ENCODE results near the gene CAVIN3.

CAVIN3 gene

GRCh38 chr11:6305297-6305696 is 15.0 kb downstream of the CAVIN3 start:
- TF ChIP-seq CTCF (IDR thresholded peaks at IDR 0.05; ENCODE audit: extremely low read depth, insufficient read depth, missing control alignments): no peak
- in situ Hi-C loops (cut with MboI; ENCODE audit: low pct_unique_long_range_greater_than_20kb, low sequenced_read_pairs, unreplicated experiment): no loop called here
- DNase-seq (ENCODE audit: low spot score): no peak

DNA sequence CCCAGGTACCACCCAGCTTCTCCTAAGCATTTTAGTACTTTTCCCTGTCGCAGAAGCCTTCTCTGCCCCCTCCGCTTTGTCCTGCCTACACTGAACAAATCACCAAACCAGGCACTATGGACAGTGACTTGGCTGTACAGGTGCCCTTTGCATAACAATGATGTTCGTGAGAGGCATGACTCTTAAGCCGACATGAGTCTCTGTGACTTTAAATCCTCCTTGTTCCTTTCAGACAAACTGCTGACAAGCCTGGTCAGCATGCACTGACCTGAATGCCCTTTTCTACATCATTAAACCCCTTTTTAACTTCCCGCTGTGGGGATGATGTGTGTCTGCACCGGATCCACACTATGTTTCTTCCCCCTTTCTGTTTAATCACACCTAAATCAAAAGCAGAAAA is 16.6 kb downstream of the CAVIN3 start:
- TF ChIP-seq CTCF (IDR thresholded peaks at IDR 0.05; ENCODE audit: extremely low read depth, insufficient read depth, missing control alignments): no peak
- in situ Hi-C loops (cut with MboI; ENCODE audit: low pct_unique_long_range_greater_than_20kb, low sequenced_read_pairs, unreplicated experiment): no loop called here
- DNase-seq (ENCODE audit: low spot score): no peak

GRCh38 chr11:6301096-6301495 is 19.2 kb downstream of the CAVIN3 start:
- TF ChIP-seq CTCF (IDR thresholded peaks at IDR 0.05; ENCODE audit: extremely low read depth, insufficient read depth, missing control alignments): no peak
- in situ Hi-C loops (cut with MboI; ENCODE audit: low pct_unique_long_range_greater_than_20kb, low sequenced_read_pairs, unreplicated experiment): no loop called here
- no peak for DNase-seq (ENCODE audit: low spot score)

DNA sequence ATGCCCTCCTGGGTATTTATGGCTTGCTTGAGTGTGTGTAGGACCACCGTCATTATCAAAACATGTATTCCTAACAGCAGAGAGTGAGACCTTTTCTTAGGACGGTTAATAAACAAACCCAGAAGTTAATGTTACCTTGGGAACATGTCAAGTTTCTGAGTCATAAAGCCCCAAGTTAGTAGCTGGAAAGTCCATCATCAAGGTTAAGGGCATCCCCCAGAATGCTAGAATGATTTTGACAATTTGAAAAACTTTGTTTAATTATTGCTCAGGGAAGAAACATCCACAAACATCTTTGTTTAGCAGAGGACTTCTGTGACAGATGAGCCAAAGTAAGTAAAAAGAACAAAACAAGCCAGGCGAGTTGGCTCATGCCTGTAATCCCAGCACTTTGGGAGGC is 20.0 kb downstream of the CAVIN3 start:
- TF ChIP-seq CTCF (IDR thresholded peaks at IDR 0.05; ENCODE audit: extremely low read depth, insufficient read depth, missing control alignments): no peak
- DNase-seq (ENCODE audit: low spot score): no peak
- in situ Hi-C loops (cut with MboI; ENCODE audit: low pct_unique_long_range_greater_than_20kb, low sequenced_read_pairs, unreplicated experiment): no loop called here

- DNase-seq (ENCODE audit: low spot score): no peak
- in situ Hi-C loops (cut with MboI; ENCODE audit: low pct_unique_long_range_greater_than_20kb, low sequenced_read_pairs, unreplicated experiment): no loop called here
These were observed 21.7 kb downstream of the CAVIN3 start for GRCh38 chr11:6298605-6299004.

GRCh38 chr11:6297831-6298230 is 22.5 kb downstream of the CAVIN3 start:
- in situ Hi-C loops (cut with MboI; ENCODE audit: low pct_unique_long_range_greater_than_20kb, low sequenced_read_pairs, unreplicated experiment): no loop called here
- DNase-seq (ENCODE audit: low spot score): no peak
- peak; percentile 27 for TF ChIP-seq CTCF (IDR thresholded peaks at IDR 0.05; ENCODE audit: extremely low read depth, insufficient read depth, missing control alignments)

More at GRCh38 chr11:6298605-6299004, 21.7 kb downstream of the CAVIN3 start:
- TF ChIP-seq CTCF (IDR thresholded peaks at IDR 0.05; ENCODE audit: extremely low read depth, insufficient read depth, missing control alignments): peak; percentile 41

GRCh38 chr11:6285019-6285418 is 35.3 kb downstream of the CAVIN3 start:
- TF ChIP-seq CTCF (IDR thresholded peaks at IDR 0.05; ENCODE audit: extremely low read depth, insufficient read depth, missing control alignments): no peak
- DNase-seq (ENCODE audit: low spot score): no peak
- in situ Hi-C loops (cut with MboI; ENCODE audit: low pct_unique_long_range_greater_than_20kb, low sequenced_read_pairs, unreplicated experiment): no loop called here
